D721Med (cell line): Measurements from ENCODE around the gene RPTN.

ENCODE experiments used
- DNase-seq: peaks from one replicate; pipeline ENCODE4 v3.0.0; 2011; ENCODE audit warnings: low spot score; ENCODE audit not compliant: insufficient read length
- FAIRE-seq: peaks from 2 replicates; lab custom pipeline; 2011; peaks lifted over from hg19 to GRCh38; lab: Jason Lieb, UNC
- TF ChIP-seq, protein P1 (sequence below): IDR thresholded peaks from 2 replicates; pipeline ENCODE4 v1.5.1; 2012; ENCODE audit warnings: mild to moderate bottlenecking, control low read depth; ENCODE audit not compliant: insufficient read depth; ENCODE audit errors: missing control alignments

The RPTN gene

DNA sequence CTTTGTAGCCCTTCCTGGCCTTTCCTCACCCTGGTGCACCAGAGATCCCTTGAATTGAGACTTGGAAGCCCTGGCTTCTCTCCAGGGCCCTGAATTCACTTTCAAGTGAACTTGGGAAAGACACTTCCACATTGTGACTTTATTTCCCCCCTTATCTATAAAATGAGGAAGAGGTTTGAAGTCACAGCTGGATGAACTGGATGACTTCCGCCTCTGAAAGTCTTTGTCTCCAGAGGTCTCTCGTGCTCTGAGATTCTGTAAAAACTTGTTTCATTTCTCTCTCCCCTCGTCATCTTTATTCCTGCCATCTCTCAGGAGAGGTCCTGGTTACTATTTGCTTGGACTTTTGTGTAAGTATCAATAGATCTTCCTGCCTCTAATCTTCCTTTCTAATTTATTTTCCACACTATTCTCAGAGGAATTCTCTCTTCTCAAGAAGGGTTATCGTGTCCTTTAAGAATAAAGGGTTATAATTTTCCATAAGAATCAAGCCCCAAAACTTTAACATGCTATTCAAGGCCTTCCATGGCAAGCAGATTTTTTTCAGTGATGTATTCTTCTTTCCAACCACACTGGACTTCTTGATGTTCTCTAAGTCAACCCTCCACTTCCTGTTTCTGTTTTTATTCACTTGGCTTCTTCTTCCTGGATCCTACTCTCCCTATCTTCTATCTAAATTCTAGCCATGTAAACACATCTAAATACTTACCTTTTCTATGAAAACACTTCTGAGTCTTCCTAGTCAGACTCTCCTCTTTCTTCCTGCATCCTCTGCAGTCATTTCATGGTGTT, 6.5 kb upstream of the RPTN start:
- TF ChIP-seq, protein P1, sequence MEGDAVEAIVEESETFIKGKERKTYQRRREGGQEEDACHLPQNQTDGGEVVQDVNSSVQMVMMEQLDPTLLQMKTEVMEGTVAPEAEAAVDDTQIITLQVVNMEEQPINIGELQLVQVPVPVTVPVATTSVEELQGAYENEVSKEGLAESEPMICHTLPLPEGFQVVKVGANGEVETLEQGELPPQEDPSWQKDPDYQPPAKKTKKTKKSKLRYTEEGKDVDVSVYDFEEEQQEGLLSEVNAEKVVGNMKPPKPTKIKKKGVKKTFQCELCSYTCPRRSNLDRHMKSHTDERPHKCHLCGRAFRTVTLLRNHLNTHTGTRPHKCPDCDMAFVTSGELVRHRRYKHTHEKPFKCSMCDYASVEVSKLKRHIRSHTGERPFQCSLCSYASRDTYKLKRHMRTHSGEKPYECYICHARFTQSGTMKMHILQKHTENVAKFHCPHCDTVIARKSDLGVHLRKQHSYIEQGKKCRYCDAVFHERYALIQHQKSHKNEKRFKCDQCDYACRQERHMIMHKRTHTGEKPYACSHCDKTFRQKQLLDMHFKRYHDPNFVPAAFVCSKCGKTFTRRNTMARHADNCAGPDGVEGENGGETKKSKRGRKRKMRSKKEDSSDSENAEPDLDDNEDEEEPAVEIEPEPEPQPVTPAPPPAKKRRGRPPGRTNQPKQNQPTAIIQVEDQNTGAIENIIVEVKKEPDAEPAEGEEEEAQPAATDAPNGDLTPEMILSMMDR, result no peak
- DNase-seq (no peak), FAIRE-seq (no peak)

DNA sequence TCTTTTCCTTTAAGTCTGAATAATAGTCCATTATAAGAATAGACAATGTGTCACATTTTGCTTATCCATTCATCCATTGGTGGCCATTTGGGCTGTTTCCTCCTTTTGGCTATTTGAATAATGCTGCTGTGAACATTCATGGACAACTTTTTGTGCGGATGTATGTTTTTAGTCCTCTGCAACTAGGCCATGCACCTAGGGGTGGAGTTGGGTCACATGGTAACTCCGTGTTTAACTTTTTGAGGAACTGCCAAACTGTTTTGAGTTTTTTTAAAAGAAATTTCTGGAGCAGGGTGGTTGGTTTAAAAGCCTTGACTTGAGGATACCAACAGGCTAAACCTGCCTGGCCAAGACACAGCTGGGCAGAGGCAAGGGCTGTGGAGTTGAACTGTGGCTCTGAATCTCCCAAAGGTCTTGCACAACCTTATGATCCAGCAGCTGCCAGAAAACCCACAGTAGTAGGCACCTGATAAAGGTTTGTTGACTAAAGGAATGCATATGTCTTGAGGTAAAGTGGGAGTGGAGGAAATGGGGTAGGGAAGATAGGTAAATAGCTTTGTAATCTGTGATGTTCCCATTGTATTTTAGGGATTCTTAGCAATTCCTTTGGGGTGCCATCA, 5.6 kb upstream of the RPTN start:
- no peak for DNase-seq
- TF ChIP-seq, protein P1, result no peak
- FAIRE-seq, result no peak

DNA sequence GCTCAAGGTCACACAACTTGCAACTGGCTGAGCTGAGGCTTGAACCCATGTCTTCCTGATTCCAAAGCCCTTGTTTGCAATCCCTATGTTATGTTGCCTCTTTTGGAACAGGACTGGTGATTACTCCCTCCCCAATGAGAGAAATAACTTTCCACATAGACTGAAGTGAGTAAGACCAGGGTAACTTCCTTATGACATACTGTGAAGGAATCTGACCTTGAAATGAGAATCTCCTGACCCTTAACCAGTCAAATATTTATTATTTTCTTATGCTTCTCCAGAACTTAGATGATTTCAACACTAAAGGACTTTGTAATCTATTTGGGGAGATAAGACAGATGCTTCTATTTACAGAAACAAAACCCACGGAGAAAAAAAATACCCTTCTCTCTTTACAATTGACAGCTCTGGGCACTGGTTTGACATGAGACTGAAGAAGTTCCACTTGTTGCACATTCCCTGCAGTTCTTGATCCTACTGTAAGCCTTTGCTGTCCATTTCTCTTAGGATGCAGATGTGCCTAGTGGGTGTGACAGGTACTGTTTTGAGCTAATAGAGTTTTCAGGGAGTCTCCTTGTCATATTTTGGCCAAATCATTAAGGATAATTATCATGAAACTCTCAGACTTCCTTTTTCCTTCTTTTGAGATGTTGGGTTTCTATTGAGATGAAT, 3.9 kb upstream of the RPTN start:
- DNase-seq (no peak), FAIRE-seq (no peak)
- TF ChIP-seq, protein P1, result no peak

- no peak for FAIRE-seq
- DNase-seq, result no peak
These were observed 1.5 kb upstream of the RPTN start for GRCh38 chr1:152160576-152160975.

GRCh38 chr1:152153996-152154395, 5.0 kb downstream of the RPTN start:
- no peak for DNase-seq
- TF ChIP-seq, protein P1, result no peak
- FAIRE-seq, result no peak

More at GRCh38 chr1:152160576-152160975, 1.5 kb upstream of the RPTN start:
- TF ChIP-seq, protein P1, result no peak

- DNase-seq (no peak), FAIRE-seq (no peak)
- TF ChIP-seq, protein P1, result no peak
These were observed 7.4 kb downstream of the RPTN start for GRCh38 chr1:152151646-152152045.

DNA sequence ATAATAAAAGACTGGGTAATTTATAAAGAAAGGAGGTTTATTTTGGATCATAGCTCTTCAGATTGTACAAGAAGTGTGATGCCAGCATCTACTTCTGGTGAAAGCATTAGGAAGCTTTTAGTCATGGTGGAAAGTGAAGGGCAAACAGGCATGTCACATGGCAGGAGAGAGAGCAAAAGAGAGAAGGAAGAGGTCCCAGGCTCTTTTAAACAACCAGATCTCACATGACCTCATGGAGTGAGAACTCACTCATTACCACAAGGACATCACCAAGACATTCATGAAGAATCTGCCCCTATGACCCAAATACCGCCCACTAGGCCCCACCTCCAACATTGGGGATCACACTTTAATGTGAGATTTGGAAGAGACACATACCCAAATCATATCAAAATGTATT, 10.0 kb downstream of the RPTN start:
- TF ChIP-seq, protein P1, result no peak
- DNase-seq (no peak), FAIRE-seq (no peak)
